ENCODE results near the gene CPAMD8.

Gene CPAMD8

DNA sequence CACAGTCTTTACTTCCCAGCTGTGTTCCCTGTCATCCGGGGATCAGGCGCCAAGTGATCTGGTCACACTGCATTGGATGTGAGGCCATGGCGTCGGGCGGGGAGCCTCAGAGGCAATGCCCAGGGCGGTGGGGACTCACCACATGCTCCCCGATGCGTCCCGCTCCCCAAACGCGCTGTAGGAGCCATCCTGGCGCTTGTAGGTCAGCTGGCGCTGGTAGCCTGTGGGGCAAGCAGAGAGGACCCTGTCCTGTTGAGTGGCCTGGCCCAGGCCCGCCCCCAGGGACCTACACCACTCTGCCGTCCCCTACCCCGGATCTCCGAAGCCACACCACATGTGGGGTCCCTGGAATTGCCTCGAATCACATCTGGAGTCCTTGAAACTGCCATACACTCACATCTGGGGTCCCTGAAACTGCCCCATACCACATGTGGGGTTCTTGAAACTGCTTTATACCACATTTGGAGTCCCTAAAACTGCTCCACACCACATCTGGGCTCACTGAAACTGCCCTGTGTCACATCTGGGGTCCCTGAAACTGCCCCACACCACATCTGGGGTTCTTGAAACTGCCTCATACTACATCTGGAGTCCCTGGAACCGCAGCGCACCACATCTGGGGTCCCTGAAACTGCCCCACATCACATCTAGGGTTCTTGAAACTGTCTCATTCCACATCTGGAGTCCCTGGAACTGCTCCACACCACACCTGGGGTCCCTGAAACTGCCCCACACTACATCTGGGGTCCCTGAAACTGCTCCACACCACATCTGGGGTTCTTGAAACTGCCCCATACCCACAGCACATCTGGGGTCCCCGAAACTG is 104.6 kb downstream of the CPAMD8 start:
- TF ChIP-seq, protein P1, sequence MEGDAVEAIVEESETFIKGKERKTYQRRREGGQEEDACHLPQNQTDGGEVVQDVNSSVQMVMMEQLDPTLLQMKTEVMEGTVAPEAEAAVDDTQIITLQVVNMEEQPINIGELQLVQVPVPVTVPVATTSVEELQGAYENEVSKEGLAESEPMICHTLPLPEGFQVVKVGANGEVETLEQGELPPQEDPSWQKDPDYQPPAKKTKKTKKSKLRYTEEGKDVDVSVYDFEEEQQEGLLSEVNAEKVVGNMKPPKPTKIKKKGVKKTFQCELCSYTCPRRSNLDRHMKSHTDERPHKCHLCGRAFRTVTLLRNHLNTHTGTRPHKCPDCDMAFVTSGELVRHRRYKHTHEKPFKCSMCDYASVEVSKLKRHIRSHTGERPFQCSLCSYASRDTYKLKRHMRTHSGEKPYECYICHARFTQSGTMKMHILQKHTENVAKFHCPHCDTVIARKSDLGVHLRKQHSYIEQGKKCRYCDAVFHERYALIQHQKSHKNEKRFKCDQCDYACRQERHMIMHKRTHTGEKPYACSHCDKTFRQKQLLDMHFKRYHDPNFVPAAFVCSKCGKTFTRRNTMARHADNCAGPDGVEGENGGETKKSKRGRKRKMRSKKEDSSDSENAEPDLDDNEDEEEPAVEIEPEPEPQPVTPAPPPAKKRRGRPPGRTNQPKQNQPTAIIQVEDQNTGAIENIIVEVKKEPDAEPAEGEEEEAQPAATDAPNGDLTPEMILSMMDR (IDR thresholded peaks at IDR 0.05) = no peak

DNA sequence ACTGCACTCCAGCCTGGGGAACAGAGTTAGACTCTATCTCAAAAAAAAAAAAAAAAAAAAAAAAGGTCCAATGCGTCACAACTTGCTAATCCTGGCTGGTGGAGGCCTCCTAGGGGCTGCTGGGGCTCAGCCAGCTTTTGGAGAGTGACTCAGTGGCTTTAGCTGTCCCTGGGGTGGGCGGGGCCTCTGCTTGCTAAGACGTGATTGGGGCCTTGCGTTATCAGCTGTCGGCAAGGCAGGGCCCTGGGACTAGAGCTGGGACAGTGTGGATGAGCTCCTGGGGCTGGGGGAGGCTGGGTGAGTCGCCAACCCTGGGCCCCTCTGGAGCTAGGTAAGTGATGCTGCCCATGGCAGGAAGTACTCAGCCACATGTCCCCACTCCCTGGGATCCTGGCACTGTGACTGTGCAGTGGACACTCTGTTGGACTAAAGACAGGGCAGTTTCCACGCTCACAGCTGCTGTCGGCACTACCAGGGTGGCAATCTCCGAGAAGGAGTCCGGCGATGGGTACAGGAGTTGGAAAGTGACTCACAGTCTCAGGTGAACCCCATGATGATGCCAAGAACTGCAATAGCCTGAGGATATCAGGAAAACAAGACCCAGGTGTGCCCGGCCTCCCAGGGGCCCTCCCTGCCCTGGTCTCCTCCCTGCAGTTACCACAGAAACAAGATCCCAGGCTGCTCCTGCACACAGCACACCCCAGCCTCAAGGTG is 105.6 kb downstream of the CPAMD8 start:
- TF ChIP-seq, protein P1 (IDR thresholded peaks at IDR 0.05) = no peak

- TF ChIP-seq, protein P1 (IDR thresholded peaks at IDR 0.05) = no peak
Measured at GRCh38 chr19:16919496-16919895, 107.1 kb downstream of the CPAMD8 start.

- TF ChIP-seq, protein P1 (IDR thresholded peaks at IDR 0.05) = no peak
Measured at GRCh38 chr19:16917401-16917800, 109.2 kb downstream of the CPAMD8 start.

DNA sequence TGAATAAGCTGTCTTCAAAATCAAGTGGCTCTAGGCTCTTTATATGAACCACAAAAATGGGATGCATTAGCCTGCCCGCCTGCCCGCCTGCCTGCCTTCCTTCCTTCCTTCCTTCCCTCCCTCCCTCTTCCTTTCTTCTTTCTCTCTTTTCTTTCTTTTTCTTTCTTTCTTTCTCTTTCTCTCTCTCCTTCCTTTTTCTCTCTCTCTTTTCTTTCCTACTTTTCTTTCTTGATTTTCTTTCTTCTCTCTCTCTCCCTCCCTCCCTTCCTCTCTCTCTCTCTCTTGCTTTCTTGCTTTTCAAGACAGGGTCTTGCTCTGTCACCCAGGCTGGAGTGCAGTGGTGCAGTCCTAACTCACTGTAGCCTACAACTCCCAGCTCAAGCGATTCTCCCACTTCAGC is 110.9 kb downstream of the CPAMD8 start:
- TF ChIP-seq, protein P1 (IDR thresholded peaks at IDR 0.05) = no peak

DNA sequence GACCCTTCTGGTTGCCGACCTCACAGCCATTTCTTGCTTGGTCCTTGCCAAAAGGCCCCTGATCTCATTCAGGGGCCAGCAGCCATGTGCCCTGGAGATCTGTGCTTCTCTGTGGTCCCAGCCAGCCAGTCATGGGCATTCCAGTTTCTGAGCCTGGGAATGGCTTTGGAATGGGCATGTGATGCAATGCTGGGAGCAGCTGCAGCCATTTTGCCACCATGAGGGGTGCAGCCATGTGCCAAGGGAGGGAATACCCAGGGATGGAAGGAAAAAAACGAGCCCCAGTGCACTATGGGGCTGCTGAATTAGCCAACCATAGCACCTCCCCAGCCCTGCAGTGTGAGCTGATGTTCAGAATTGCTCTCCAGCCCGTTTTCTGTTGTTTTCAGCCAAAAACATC is 111.5 kb downstream of the CPAMD8 start:
- TF ChIP-seq, protein P1 (IDR thresholded peaks at IDR 0.05) = no peak

- TF ChIP-seq, protein P1 (IDR thresholded peaks at IDR 0.05) = no peak
Measured at GRCh38 chr19:16914421-16914820, 112.2 kb downstream of the CPAMD8 start.

All from LNCAP (cell line).